GM18517 (cell line): ENCODE measurements around the gene ABCB11.
"Not testable (repeated sequence)": the region's sequence is repeated elsewhere in the genome, so short reads cannot be mapped to it uniquely, and the experiment has no call there.

ENCODE experiments used
- ATAC-seq: cut with Tn5 transposase; IDR thresholded peaks from one replicate; pipeline ENCODE4 v1.9.1; 2021; ENCODE audit warnings: mild to moderate bottlenecking, moderate library complexity; ENCODE audit not compliant: unreplicated experiment

The ABCB11 gene

GRCh38 chr2:169046440-169047151, 15.5 kb upstream of the ABCB11 start:
- no peak for ATAC-seq

DNA sequence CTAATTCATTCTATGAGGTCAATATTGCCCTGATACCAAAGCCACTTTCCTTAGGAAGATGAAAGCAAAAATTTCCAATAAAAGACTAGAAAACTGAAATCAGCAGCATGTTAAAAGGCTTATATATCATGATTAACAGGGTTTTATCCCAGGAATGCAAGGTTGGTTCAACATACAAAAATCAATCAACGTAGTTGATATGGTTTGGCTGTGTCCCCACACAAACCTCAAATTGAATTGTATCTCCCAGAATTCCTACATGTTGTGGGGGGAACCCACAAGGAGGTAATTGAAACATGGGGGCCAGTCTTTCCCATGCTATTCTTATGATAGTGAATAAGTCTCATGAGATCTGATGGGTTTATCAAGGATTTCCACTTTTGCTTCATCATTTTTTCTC, 11.7 kb upstream of the ABCB11 start:
- no peak for ATAC-seq

DNA sequence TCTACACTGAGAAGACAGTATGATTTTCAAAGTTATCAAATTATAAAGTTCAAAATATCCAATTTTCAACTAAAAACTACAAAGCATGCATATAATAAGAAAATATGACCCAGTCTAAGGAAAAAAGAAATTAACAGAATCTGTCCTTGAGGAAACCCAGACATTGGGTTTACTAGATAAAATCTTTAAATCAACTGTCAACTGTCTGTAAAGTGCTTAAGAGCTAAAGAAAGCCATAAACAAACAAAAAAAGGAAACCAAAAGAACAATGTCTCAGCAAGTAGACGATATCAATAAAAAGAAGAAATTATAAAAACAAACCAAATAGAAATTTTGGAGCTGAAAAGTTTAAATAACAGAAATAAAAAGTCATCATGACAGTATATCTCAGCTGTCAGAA, 10.5 kb upstream of the ABCB11 start:
- no peak for ATAC-seq

GRCh38 chr2:169039702-169040101, 8.6 kb upstream of the ABCB11 start:
- ATAC-seq, result no peak

DNA sequence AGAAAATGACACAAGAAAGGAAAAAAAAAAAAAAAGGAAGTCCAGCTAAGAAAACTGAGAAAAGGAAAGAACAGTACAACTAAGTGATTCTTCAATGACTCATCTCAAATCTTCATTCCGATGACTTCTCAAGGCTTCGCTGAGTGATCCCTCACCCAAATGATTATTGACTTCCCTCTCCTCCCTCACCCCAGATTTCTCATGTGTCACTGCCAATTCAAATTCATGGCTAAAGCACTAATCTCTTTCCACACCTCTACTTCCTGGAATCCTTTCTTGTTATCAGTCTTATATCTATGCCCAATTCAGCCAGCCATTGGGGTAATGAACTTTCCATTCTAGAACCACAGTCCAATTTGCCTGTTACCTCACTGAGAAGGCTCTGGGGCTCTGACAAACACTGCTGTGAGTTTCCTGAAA, 7.2 kb upstream of the ABCB11 start:
- ATAC-seq, result peak; percentile 52

- ATAC-seq, result peak; percentile 72
These were observed 5.8 kb upstream of the ABCB11 start for GRCh38 chr2:169036736-169037440.

DNA sequence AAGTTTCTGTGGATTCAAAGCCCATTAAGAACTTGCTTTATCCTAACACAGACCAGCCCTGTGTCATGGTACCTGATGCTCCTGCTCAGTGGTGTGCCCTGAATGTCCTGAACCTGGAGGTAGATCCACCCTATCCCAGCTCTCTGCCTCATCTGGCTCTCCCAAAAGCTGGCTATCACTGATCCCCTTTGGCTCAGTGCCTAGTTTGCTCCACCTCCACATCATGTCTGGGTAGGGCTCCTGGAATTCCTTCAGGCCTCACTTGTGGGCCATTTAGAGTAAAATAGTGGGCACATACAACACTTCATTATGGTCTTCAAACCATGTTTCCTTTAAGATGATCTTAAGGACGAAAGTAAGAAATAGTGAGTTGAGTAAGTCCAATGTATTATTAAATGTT, 4.8 kb upstream of the ABCB11 start:
- no peak for ATAC-seq

DNA sequence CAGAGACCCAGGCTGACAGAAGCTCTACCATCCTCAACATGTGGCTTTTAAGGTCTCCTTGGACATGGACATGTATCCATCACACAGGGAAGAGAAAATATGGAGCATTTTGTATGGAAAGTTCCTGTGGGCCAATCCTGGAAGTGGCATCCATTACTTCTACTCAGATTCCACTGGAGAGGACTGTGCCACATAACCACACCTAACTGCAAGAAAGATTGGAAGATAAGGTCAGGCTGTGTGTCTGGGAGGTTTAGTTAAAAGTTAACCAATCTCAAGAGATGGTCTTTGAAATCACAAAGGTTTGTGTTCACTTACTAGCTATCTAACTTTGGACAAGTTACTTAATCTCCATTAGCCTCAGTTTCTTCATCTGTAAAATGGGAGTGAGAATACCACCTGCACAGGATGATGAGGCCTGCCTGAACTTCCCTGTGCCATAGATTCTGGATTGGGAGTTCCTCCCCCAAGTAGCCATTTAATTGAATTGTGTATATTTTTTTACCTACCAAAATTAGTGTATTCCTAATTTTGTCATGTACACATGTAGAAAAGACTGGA, 3.9 kb upstream of the ABCB11 start:
- ATAC-seq, result no peak

- ATAC-seq, result no peak
These were observed 3.1 kb upstream of the ABCB11 start for GRCh38 chr2:169034256-169034655.

GRCh38 chr2:169029341-169029740, 1.8 kb downstream of the ABCB11 start:
- ATAC-seq, result no peak

- no peak for ATAC-seq
These were observed 3.9 kb downstream of the ABCB11 start for GRCh38 chr2:169027234-169027633.

DNA sequence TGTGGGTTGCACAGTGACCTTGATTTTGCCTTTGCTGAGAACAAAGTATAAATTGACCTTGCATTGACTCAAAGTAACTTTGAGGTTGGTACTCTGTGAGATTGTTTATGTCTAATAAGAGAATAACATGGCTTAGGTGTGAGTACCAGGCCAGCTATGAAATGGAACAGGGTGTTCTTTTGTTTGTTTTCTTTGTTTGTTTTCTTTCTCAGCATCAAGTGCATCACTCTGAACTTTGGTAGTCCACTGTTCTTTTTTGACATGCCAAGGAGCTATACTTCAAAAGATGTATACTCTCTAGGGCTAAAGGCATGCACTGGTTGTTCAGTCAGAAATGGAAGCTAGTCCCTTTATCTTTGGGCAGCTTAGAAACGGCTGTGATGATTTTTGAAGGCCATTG, 5.1 kb downstream of the ABCB11 start:
- no peak for ATAC-seq

DNA sequence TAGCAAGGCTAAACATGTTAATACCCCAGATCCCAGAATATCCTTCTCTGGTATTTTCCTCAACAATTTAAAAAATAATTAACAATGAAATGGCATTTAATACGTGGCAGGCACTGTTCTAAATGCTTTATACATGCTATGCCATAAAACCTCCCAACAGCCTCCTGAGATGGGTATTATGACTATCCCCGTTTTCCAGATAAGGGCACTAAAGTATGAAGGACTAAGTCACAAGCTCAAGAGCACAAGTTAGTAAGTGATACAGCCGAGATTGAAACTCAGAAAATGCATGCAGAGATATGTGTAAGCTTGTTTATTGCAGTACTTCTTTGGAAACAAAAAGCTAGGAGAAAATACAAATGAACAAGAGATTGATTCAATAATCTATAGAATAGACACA, 8.0 kb downstream of the ABCB11 start:
- no peak for ATAC-seq

DNA sequence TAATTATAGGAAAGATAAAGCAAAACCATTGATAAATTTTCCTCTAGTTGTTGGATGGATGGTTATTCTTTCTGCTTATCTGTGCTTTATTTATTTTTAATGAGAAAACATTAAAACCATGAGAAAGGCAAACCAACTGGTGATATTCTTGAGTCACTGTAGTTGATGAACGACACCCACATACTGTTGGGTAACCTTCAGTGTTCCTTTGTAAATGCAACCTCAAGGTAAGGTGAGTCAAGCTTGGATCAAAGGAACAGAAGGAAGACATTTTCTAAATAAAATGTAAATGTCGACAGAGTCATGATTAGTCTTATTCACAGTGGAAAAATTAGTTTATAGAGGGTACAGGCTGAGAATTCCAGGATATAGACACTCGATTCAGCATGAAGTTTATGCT, 12.7 kb downstream of the ABCB11 start:
- no peak for ATAC-seq

DNA sequence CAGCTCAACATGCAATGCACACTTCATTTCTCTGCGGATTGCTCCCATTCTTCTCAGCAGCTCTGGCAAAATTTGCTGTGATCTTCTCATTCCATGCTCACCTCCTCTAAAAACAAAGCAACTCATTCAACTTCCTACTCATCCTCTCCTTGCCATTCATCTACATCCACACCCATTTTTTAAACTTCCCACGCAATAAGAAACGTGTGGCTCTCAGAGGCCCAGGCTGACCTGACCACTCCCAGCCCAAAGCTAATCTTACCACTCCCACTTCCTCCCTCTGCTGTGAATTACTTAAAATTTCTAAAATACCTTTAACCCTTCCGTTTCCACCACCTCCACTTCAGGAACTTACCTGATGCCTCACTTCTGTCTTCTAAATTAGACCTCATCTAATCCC, 15.2 kb downstream of the ABCB11 start:
- ATAC-seq, result no peak

DNA sequence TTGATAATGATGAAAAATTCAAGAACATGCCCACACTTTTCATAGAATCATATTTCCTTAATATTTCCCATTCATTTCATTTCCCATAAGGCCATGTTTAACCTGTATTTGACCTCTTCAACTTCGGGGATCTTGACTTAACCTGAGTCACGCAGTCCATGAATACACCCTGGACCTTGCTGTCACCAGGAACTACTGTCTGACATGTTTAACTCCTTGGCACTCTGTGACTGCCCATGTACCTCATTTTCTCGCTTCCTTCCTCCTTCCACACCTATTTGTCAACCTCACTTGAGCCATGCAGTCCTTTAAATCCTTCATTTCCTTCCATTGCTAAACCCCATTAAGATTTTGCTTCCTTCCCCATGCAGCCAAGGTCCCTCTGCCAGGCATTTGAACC, 16.3 kb downstream of the ABCB11 start:
- no peak for ATAC-seq

DNA sequence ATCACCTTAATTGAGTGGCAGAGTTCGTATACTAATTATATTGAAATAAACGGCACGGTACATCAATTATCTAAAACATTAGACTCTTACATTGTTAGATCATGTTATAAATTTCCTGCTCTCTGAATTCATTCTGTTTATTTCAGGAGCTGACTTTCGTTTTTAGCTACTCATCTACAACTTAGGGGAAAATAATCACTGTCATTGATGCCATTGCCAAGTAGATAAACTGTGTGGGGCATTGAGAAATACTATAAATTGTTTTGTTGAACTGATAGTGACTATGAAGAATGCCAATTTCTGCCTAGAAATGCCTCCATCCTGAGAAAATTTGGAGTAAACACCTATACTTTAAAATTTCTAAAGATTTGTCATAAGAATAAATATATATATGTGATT, 17.5 kb downstream of the ABCB11 start:
- ATAC-seq, result no peak

DNA sequence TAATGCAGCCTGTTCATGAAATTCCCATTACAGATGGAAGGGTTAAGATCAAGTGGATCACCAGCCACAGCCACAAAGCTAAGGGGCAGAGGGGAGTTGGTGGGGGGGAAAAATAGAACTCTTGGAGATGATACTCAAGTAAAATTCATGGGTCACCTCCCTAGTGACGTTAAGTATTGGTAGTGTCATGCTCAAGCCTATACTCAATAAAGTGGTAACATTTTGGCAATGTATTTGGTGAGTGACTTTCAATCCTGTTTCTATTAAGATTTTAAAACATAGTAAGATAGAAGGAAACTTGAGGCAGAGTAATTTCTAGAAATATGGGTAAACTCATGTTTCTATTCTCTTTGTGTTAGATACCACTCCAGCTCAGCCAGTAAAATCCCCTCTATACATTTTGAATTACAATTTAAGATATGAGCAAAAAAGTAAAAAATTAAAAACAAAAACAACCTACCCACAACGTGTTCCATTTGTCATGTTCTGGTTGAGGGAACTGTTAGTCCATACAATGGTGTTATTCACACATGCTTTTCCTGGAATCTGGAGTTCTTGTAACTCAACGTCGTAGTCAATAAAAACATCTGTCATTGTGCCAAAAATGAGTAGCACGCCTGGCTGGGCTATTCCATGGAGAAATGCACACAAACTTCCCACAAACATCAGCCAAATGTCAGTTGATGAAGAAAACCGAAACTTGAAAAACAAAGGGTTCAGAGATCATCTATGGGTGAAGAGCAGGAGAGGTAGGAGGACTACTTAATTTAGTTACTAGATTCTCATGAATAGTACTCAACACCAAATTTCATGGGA, 18.1 kb downstream of the ABCB11 start:
- ATAC-seq, result no peak

DNA sequence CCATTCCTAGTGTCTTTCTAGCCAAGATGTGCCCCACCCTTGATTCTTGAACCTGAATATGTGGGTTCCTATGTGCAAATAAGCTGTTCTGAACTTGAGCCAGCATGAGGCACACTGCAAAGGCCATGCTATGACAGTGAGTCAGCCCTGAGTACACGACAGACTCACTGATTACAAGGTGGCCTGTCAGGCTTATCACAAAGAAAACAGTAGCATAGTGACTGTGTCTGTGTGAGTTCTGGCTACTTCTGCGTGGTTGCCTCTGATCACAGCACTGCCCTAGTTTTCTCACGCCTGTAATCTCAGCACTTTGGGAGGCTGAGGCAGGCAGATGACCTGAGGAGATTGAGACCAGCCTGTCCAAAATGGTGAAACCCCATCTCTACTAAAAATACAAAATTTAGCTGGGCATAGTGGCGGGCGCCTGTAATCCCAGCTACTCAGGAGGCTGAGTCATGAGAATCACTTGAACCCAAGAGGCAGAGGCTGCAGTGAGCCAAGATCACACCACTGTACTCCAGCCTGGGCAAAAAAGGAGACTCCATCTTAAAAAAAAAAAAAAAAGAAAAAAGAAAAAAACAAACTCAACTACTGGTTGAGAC, 18.8 kb downstream of the ABCB11 start:
- ATAC-seq, result not testable (repeated sequence)

DNA sequence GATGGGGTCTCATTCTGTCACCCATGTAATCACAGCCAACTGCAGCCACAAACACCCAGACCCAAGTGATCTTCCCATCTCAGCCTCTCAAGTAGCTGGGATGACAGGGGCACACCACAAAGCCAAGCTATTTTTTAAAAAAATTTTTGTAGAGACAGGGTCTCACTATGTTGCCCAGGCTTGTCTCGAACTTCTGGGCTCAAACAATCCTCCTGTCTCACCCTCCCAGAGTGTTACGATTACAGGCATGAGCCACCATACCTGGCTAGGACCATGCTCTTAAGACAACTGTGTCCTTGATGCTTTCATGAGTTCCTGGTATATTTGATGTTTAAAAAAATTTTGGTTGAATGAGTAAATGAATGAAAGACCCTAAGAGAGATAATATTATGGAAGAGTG, 19.4 kb downstream of the ABCB11 start:
- no peak for ATAC-seq
